K562 (cell line): ENCODE results near the gene ODC1. TPM values are rescaled to one million over a fixed set of nuclear protein-coding genes. Genes with fewer than 3 reads are reported as not detected.

Experiments
- BHLHE40 ChIP-seq: IDR thresholded peaks from 2 replicates; pipeline ENCODE4 v1.6.1; 2011; ENCODE audit warnings: low read length, improper control_type of control experiment
- CHD2 ChIP-seq: IDR thresholded peaks from 2 replicates; pipeline ENCODE4 v1.6.1; 2011; ENCODE audit warnings: low read depth, low read length
- DNMT1 ChIP-seq: fragments of 450-650 bp; IDR thresholded peaks from 2 replicates; pipeline ENCODE4 v1.6.1; 2016; ENCODE audit warnings: antibody characterized with exemption, mild to moderate bottlenecking
- HNRNPH1 ChIP-seq: fragments of 200-400 bp; formaldehyde crosslinking; optimal IDR thresholded peaks from 2 replicates; pipeline ENCODE3; 2017; ENCODE audit warnings: low read depth, mild to moderate bottlenecking, low read length, moderate library complexity
- IFI16 ChIP-seq: fragments of 250-450 bp; sonication (Bioruptor Pico); IDR thresholded peaks from 2 replicates; pipeline ENCODE4 v2.1.2; 2022; ENCODE audit warnings: mild to moderate bottlenecking, inconsistent platforms
- JUND ChIP-seq, 2 experiments: IDR thresholded peaks; 2 replicates in 1 of 2; 3 replicates in 1 of 2; pipeline ENCODE4 v1.6.1; 2011; ENCODE audit warnings: borderline replicate concordance in 2 of 2, low read depth in 2 of 2, low read length in 2 of 2, improper control_type of control experiment in 1 of 2, missing biosample characterization in 1 of 2, missing genetic modification characterization in 1 of 2, missing genetic modification reagents in 1 of 2
- LCOR ChIP-seq: sonication (generic); formaldehyde crosslinking; IDR thresholded peaks from 2 replicates; pipeline ENCODE4 v1.8.0; 2022; ENCODE audit warnings: mild to moderate bottlenecking, missing genetic modification reagents
- LEF1 ChIP-seq: fragments of 450-650 bp; IDR thresholded peaks from 2 replicates; pipeline ENCODE4 v1.6.1; 2016; ENCODE audit warnings: mild to moderate bottlenecking
- SOX6 ChIP-seq: fragments of 450-650 bp; IDR thresholded peaks from 2 replicates; pipeline ENCODE4 v1.6.1; 2014; ENCODE audit warnings: mild to moderate bottlenecking
- ZNF76 ChIP-seq: fragments of 250-450 bp; sonication (Bioruptor Pico); IDR thresholded peaks from 2 replicates; pipeline ENCODE4 v1.4.0; 2020; ENCODE audit warnings: mild to moderate bottlenecking, moderate library complexity, borderline replicate concordance
- polyA plus RNA-seq, 8 experiments: library from polyadenylated mRNA; depleted of rRNA in 4 of 8; stranded (reverse) in 5 of 8; unstranded in 3 of 8; fragments of >200 nt; fragmentation: Nextera tagmentation in 2 of 8; fragmentation: Illumina TruSeq in 1 of 8; extraction: Ambion mirVana in 2 of 8; extraction: Trizol in 1 of 8; gene quantifications; 2 replicates each; pipeline versions ENCODE4 v1.2.1 to v1.2.3, GENCODE V29; 2011 to 2014; ENCODE audit warnings: inconsistent platforms in 1 of 8, missing spikeins in 1 of 8
- total RNA-seq, 7 experiments: library from RNA; depleted of rRNA in 6 of 7; stranded (reverse); fragments of >200 nt in 6 of 7; fragmentation: Illumina TruSeq in 2 of 7; extraction: Trizol in 2 of 7; gene quantifications; 2 replicates each; pipeline versions ENCODE4 v1.2.1 to v1.2.3, GENCODE V29; 2011 to 2021; ENCODE audit warnings: low replicate concordance in 1 of 7
- TF ChIP-seq, protein P1 (sequence below): fragments of 450-650 bp; IDR thresholded peaks from 2 replicates; pipeline ENCODE4 v1.6.1; 2016; ENCODE audit warnings: mild to moderate bottlenecking, moderate library complexity

The ODC1 gene
- total and polyA plus RNA-seq, 9 of the 15 experiments (the other 6 are each of a cell fraction or from before 2014, with no cell fraction given) = 142 to 563 (median 457) TPM

- TF ChIP-seq, protein P1, sequence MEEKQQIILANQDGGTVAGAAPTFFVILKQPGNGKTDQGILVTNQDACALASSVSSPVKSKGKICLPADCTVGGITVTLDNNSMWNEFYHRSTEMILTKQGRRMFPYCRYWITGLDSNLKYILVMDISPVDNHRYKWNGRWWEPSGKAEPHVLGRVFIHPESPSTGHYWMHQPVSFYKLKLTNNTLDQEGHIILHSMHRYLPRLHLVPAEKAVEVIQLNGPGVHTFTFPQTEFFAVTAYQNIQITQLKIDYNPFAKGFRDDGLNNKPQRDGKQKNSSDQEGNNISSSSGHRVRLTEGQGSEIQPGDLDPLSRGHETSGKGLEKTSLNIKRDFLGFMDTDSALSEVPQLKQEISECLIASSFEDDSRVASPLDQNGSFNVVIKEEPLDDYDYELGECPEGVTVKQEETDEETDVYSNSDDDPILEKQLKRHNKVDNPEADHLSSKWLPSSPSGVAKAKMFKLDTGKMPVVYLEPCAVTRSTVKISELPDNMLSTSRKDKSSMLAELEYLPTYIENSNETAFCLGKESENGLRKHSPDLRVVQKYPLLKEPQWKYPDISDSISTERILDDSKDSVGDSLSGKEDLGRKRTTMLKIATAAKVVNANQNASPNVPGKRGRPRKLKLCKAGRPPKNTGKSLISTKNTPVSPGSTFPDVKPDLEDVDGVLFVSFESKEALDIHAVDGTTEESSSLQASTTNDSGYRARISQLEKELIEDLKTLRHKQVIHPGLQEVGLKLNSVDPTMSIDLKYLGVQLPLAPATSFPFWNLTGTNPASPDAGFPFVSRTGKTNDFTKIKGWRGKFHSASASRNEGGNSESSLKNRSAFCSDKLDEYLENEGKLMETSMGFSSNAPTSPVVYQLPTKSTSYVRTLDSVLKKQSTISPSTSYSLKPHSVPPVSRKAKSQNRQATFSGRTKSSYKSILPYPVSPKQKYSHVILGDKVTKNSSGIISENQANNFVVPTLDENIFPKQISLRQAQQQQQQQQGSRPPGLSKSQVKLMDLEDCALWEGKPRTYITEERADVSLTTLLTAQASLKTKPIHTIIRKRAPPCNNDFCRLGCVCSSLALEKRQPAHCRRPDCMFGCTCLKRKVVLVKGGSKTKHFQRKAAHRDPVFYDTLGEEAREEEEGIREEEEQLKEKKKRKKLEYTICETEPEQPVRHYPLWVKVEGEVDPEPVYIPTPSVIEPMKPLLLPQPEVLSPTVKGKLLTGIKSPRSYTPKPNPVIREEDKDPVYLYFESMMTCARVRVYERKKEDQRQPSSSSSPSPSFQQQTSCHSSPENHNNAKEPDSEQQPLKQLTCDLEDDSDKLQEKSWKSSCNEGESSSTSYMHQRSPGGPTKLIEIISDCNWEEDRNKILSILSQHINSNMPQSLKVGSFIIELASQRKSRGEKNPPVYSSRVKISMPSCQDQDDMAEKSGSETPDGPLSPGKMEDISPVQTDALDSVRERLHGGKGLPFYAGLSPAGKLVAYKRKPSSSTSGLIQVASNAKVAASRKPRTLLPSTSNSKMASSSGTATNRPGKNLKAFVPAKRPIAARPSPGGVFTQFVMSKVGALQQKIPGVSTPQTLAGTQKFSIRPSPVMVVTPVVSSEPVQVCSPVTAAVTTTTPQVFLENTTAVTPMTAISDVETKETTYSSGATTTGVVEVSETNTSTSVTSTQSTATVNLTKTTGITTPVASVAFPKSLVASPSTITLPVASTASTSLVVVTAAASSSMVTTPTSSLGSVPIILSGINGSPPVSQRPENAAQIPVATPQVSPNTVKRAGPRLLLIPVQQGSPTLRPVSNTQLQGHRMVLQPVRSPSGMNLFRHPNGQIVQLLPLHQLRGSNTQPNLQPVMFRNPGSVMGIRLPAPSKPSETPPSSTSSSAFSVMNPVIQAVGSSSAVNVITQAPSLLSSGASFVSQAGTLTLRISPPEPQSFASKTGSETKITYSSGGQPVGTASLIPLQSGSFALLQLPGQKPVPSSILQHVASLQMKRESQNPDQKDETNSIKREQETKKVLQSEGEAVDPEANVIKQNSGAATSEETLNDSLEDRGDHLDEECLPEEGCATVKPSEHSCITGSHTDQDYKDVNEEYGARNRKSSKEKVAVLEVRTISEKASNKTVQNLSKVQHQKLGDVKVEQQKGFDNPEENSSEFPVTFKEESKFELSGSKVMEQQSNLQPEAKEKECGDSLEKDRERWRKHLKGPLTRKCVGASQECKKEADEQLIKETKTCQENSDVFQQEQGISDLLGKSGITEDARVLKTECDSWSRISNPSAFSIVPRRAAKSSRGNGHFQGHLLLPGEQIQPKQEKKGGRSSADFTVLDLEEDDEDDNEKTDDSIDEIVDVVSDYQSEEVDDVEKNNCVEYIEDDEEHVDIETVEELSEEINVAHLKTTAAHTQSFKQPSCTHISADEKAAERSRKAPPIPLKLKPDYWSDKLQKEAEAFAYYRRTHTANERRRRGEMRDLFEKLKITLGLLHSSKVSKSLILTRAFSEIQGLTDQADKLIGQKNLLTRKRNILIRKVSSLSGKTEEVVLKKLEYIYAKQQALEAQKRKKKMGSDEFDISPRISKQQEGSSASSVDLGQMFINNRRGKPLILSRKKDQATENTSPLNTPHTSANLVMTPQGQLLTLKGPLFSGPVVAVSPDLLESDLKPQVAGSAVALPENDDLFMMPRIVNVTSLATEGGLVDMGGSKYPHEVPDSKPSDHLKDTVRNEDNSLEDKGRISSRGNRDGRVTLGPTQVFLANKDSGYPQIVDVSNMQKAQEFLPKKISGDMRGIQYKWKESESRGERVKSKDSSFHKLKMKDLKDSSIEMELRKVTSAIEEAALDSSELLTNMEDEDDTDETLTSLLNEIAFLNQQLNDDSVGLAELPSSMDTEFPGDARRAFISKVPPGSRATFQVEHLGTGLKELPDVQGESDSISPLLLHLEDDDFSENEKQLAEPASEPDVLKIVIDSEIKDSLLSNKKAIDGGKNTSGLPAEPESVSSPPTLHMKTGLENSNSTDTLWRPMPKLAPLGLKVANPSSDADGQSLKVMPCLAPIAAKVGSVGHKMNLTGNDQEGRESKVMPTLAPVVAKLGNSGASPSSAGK = no peak
- TF ChIP-seq JUND (IDR thresholded peaks at IDR 0.05; ENCODE audit: borderline replicate concordance, low read depth, low read length) (no peak), JUND (tag; IDR thresholded peaks at IDR 0.05; ENCODE audit: borderline replicate concordance, low read depth, low read length) (no peak), ZNF76 (no peak), IFI16 (CRISPR knock-in tag) (no peak), LEF1 (no peak), DNMT1 (no peak), HNRNPH1 (no peak), SOX6 (no peak), BHLHE40 (no peak), LCOR (CRISPR knock-in tag) (no peak), CHD2 (no peak)
Measured at GRCh38 chr2:10465910-10466309, 17.8 kb upstream of the ODC1 start (continued).
